H1 (cell line): Measurements from ENCODE around the gene KLHL21. TPM values are rescaled to one million over a fixed set of nuclear protein-coding genes. Genes with fewer than 3 reads are reported as not detected.

ENCODE experiments used
- CTCF ChIA-PET: fragments of 300-600 bp; sonication (Branson Sonifier 250); formaldehyde crosslinking; loops from one replicate; lab custom pipeline; 2021; ENCODE audit not compliant: partially characterized antibody; lab: Charles Lee
- POLR2A ChIA-PET: fragments of 300-600 bp; sonication (Branson Sonifier 250); formaldehyde crosslinking; loops from one replicate; lab custom pipeline; 2021; ENCODE audit warnings: inconsistent platforms; ENCODE audit not compliant: partially characterized antibody; lab: Charles Lee
- DNase-seq, 2 experiments: peaks; one replicate each; pipeline versions ENCODE4 v3.0.0 to v3.0.0-alpha.2; 2010 to 2022; ENCODE audit warnings: low spot score in 2 of 2, low read depth in 1 of 2, mixed read lengths in 1 of 2
- FAIRE-seq: peaks from 2 replicates; lab custom pipeline; 2011; peaks lifted over from hg19 to GRCh38; lab: Jason Lieb, UNC
- H2AFZ ChIP-seq: 2 replicates; pipeline ENCODE4 v1.8.1; 2012; ENCODE audit warnings: low read length, inconsistent platforms
- H2AK5ac ChIP-seq: 2 replicates; pipeline ENCODE4 v1.6.1; 2013; ENCODE audit warnings: low read depth, low read length
- H2BK120ac ChIP-seq: replicated peaks from 2 replicates; pipeline ENCODE3; 2013; ENCODE audit warnings: low read depth, low read length, inconsistent platforms
- H2BK12ac ChIP-seq: 2 replicates; pipeline ENCODE4 v1.6.1; 2013; ENCODE audit warnings: low read depth, low read length
- H2BK15ac ChIP-seq: 2 replicates; pipeline ENCODE4 v1.6.1; 2013; ENCODE audit warnings: low read length
- H2BK20ac ChIP-seq: 2 replicates; pipeline ENCODE4 v1.6.1; 2013; ENCODE audit warnings: low read length
- H2BK5ac ChIP-seq: 2 replicates; pipeline ENCODE4 v1.6.1; 2013; ENCODE audit warnings: low read depth, low read length
- H3K14ac ChIP-seq: 2 replicates; pipeline ENCODE4 v1.6.1; 2013; ENCODE audit warnings: inconsistent platforms; ENCODE audit not compliant: insufficient read length
- H3K18ac ChIP-seq: 2 replicates; pipeline ENCODE4 v1.6.1; 2013; ENCODE audit warnings: low read length; ENCODE audit errors: extremely low read depth
- H3K23ac ChIP-seq: 2 replicates; pipeline ENCODE4 v1.6.1; 2013; ENCODE audit warnings: inconsistent platforms; ENCODE audit not compliant: insufficient read length
- H3K23me2 ChIP-seq: 2 replicates; pipeline ENCODE4 v1.6.1; 2013; ENCODE audit warnings: low read depth, low read length
- H3K27ac ChIP-seq: 2 replicates; pipeline ENCODE4 v1.6.1; 2011; ENCODE audit warnings: low read depth, low read length, inconsistent platforms
- H3K27me3 ChIP-seq, 4 experiments: replicated peaks in 1 of 4; 1 replicate in 1 of 4; 2 replicates in 3 of 4; pipeline versions ENCODE4 v1.6.1 to v1.8.1; 2011 to 2013; ENCODE audit warnings: low read length in 3 of 4, mild to moderate bottlenecking in 3 of 4, inconsistent platforms in 2 of 4, mixed read lengths in 2 of 4, moderate library complexity in 1 of 4; ENCODE audit not compliant: control insufficient read depth in 3 of 4, insufficient read depth in 3 of 4; ENCODE audit errors: extremely low read depth in 1 of 4
- H3K36me3 ChIP-seq, 4 experiments: 2 replicates each; pipeline versions ENCODE4 v1.6.1 to v1.8.1; 2011 to 2013; ENCODE audit warnings: mild to moderate bottlenecking in 4 of 4, low read length in 3 of 4, moderate library complexity in 2 of 4, control low read depth in 1 of 4, inconsistent platforms in 1 of 4; ENCODE audit not compliant: insufficient read depth in 4 of 4, control insufficient read depth in 2 of 4
- H3K4ac ChIP-seq: replicated peaks from 2 replicates; pipeline ENCODE3; 2013; ENCODE audit warnings: low read length, low read depth, mixed read lengths, inconsistent platforms; ENCODE audit not compliant: insufficient read length
- H3K4me1 ChIP-seq, 4 experiments: replicated peaks in 1 of 4; 1 replicate in 1 of 4; 2 replicates in 3 of 4; pipeline versions ENCODE4 v1.6.1 to v1.8.1; 2011 to 2013; ENCODE audit warnings: low read length in 3 of 4, inconsistent platforms in 2 of 4, mixed read lengths in 1 of 4; ENCODE audit not compliant: insufficient read depth in 4 of 4, control insufficient read depth in 3 of 4
- H3K4me2 ChIP-seq, 2 experiments: 2 replicates each; pipeline versions ENCODE4 v1.6.1 to v1.8.1; 2011 to 2013; ENCODE audit warnings: low read depth in 2 of 2, low read length in 2 of 2, control low read depth in 1 of 2, inconsistent platforms in 1 of 2, mild to moderate bottlenecking in 1 of 2; ENCODE audit not compliant: insufficient read depth in 1 of 2
- H3K4me3 ChIP-seq, 4 experiments: fragments of 200-600, 300-600 bp in 1 of 4; sonication (generic), shearing (Covaris generic), sonication (Bioruptor Twin) in 1 of 4; 2 replicates each; pipeline versions ENCODE4 v1.5.1 to v1.8.1; 2011 to 2016; ENCODE audit warnings: low read length in 4 of 4, low read depth in 3 of 4, control low read depth in 2 of 4, inconsistent platforms in 2 of 4, mild to moderate bottlenecking in 2 of 4, mixed read lengths in 1 of 4, moderate library complexity in 1 of 4; ENCODE audit not compliant: insufficient read depth in 2 of 4; ENCODE audit errors: extremely low read depth in 1 of 4
- H3K56ac ChIP-seq: replicated peaks from 2 replicates; pipeline ENCODE3; 2013; ENCODE audit warnings: low read depth, mild to moderate bottlenecking, mixed read lengths, low read length, inconsistent platforms; ENCODE audit not compliant: insufficient read length
- H3K79me1 ChIP-seq: 2 replicates; pipeline ENCODE4 v1.6.1; 2013; ENCODE audit warnings: low read depth, low read length, control low read depth
- H3K79me2 ChIP-seq, 2 experiments: 2 replicates each; pipeline versions ENCODE4 v1.6.1 to v1.8.1; 2012 to 2013; ENCODE audit warnings: low read length in 2 of 2, mild to moderate bottlenecking in 2 of 2, inconsistent platforms in 1 of 2; ENCODE audit not compliant: insufficient read depth in 2 of 2, control insufficient read depth in 1 of 2
- H3K9ac ChIP-seq, 4 experiments: replicated peaks in 1 of 4; 1 replicate in 1 of 4; 2 replicates in 3 of 4; pipeline versions ENCODE4 v1.6.1 to v1.8.1; 2011 to 2013; ENCODE audit warnings: low read depth in 3 of 4, low read length in 3 of 4, control low read depth in 2 of 4, mild to moderate bottlenecking in 2 of 4, moderate library complexity in 2 of 4, inconsistent platforms in 1 of 4; ENCODE audit errors: extremely low read depth in 1 of 4
- H3K9me3 ChIP-seq, 2 experiments: 2 replicates each; pipeline versions ENCODE4 v1.6.1 to v1.8.1; 2012 to 2013; ENCODE audit warnings: mild to moderate bottlenecking in 2 of 2, moderate library complexity in 2 of 2, control low read depth in 1 of 2, inconsistent platforms in 1 of 2, low read depth in 1 of 2, low read length in 1 of 2, mixed read lengths in 1 of 2; ENCODE audit not compliant: insufficient read depth in 2 of 2
- H4K20me1 ChIP-seq, 2 experiments: replicated peaks in 1 of 2; 2 replicates each; pipeline versions ENCODE3 to v1.8.1; 2011 to 2013; ENCODE audit warnings: inconsistent platforms in 2 of 2, low read length in 2 of 2, mild to moderate bottlenecking in 1 of 2; ENCODE audit not compliant: insufficient read depth in 2 of 2, control insufficient read depth in 1 of 2
- H4K5ac ChIP-seq: 2 replicates; pipeline ENCODE4 v1.6.1; 2013; ENCODE audit warnings: low read length, low read depth, mixed read lengths, inconsistent platforms; ENCODE audit not compliant: insufficient read length
- H4K8ac ChIP-seq: 2 replicates; pipeline ENCODE4 v1.8.0; 2013; ENCODE audit warnings: mild to moderate bottlenecking, moderate library complexity, low read length, inconsistent platforms; ENCODE audit not compliant: insufficient read depth; ENCODE audit errors: extremely low read depth
- H4K91ac ChIP-seq: replicated peaks from 2 replicates; pipeline ENCODE3; 2013; ENCODE audit warnings: low read length, mixed read lengths, inconsistent platforms; ENCODE audit not compliant: insufficient read length
- BACH1 ChIP-seq: IDR thresholded peaks from 2 replicates; pipeline ENCODE4 v1.6.1; 2012; ENCODE audit warnings: low read length, improper control_type of control experiment
- BRCA1 ChIP-seq: IDR thresholded peaks from 2 replicates; pipeline ENCODE4 v1.6.1; 2012; ENCODE audit warnings: low read depth, low read length, improper control_type of control experiment
- CEBPB ChIP-seq: IDR thresholded peaks from 2 replicates; pipeline ENCODE4 v1.6.1; 2012; ENCODE audit warnings: low read depth, low read length
- EGR1 ChIP-seq: IDR thresholded peaks from 2 replicates; pipeline ENCODE4 v1.6.1; 2011; ENCODE audit warnings: low read depth, low read length, borderline replicate concordance
- HDAC2 ChIP-seq, 2 experiments: fragments of 300-600 bp in 1 of 2; sonication (generic) in 1 of 2; IDR thresholded peaks; 2 replicates each; pipeline ENCODE4 v1.6.1; 2011 to 2012; ENCODE audit warnings: low read depth in 2 of 2, low read length in 2 of 2, mild to moderate bottlenecking in 2 of 2, moderate library complexity in 2 of 2, borderline replicate concordance in 1 of 2, inconsistent platforms in 1 of 2
- POU5F1 ChIP-seq: IDR thresholded peaks from 2 replicates; pipeline ENCODE4 v1.6.1; 2011; ENCODE audit warnings: low read depth, mild to moderate bottlenecking, low read length, moderate library complexity
- TEAD4 ChIP-seq: IDR thresholded peaks from 2 replicates; pipeline ENCODE4 v1.6.1; 2012; ENCODE audit warnings: low read depth, low read length, inconsistent platforms, mixed read lengths
- WGBS, 2 experiments: shearing (Covaris generic) in 1 of 2; methylation state at CpG; one replicate each; pipeline versions ENCODE4 v1.1.6 to v1.1.7; 2013 to 2015; ENCODE audit warnings: low lambda C conversion rate in 2 of 2, mixed read lengths in 2 of 2, inconsistent platforms in 1 of 2, low coverage in 1 of 2, missing lambda C conversion rate in 1 of 2; ENCODE audit not compliant: insufficient replicate concordance in 2 of 2, insufficient coverage in 1 of 2, insufficient read length in 1 of 2; ENCODE audit errors: extremely low coverage in 1 of 2, missing lambda C conversion rate in 1 of 2; 5-methylcytosine and 5-hydroxymethylcytosine counted together
- polyA plus RNA-seq, 7 experiments: library from polyadenylated mRNA; depleted of rRNA in 3 of 7; stranded (reverse) in 5 of 7; unstranded in 2 of 7; fragments of >200 nt in 5 of 7; fragments of 200-250 nt in 2 of 7; gene quantifications; 1 replicate in 5 of 7; 2 replicates in 1 of 7; 4 replicates in 1 of 7; pipeline versions ENCODE4 v1.2.1 to v1.2.3, GENCODE V29; 2011 to 2013; ENCODE audit warnings: missing spikeins in 2 of 7, mixed read lengths in 2 of 7
- total RNA-seq: library from RNA; stranded (reverse); fragmentation: NEBNext Ultra II Directional; extraction: Animal tissue kit (Norgen Biotek cat#: 25700); gene quantifications from 2 replicates; pipeline ENCODE4 v1.2.1, GENCODE V29; 2021
- TF ChIP-seq, protein P1 (sequence below), 3 experiments: IDR thresholded peaks; 1 replicate in 2 of 3; 2 replicates in 1 of 3; pipeline versions ENCODE4 v1.5.1 to v1.6.1; 2011; ENCODE audit warnings: low read length in 3 of 3, mild to moderate bottlenecking in 3 of 3, inconsistent platforms in 2 of 3, low read depth in 1 of 3, moderate library complexity in 1 of 3; ENCODE audit not compliant: insufficient read depth in 1 of 3; ENCODE audit errors: control extremely low read depth in 1 of 3
- TF ChIP-seq, protein P2 (sequence below): IDR thresholded peaks from 2 replicates; pipeline ENCODE4 v1.6.1; 2012; ENCODE audit warnings: inconsistent platforms

KLHL21 gene
- total and polyA plus RNA-seq, 2 of the 8 experiments (the other 6 are each of a cell fraction or from before 2014, with no cell fraction given) = 11.9 to 22.3 TPM

DNA sequence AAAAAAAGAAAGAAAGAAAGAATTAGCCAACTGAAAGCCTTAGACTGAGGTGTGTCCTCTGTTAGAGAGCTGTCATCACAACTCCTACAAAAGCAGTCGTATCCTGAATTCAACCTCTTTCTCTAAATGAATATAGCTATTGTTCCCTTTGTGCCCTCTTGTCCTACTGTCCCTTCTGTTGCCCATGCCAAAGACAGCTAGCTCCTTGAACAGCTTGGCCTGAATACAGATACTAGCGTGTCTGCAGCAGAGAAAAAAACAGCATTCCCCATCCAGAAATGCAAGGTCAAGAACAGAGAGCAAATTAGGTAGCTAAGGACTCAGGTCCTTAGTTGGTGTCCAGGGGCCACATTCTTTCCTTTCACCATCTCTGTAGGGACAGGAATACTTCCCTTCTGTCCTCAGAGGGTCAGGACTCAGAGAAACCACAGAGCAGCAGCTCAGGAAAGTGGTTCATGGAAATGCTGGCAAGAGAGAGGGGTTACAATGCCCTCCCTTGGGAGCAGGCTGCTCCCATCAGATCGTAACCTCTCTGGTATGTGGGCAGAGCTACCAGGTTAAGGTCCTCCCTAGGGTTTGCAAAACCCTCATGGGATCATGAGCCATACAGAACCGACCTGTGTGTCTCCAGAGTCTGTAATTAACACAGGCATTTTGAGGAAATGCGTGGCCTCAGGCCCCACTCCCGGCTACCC lies 24.7 kb downstream of the KLHL21 start:
- H4K8ac ChIP-seq = no peak overlapping the region; the same call in 1 of the 2 replicates
- H3K79me1 ChIP-seq = peaks cover 5% of the 10 kb centered on the region
- no peak for FAIRE-seq
- no peak overlapping the region for H3K4ac ChIP-seq
- H3K18ac ChIP-seq = no peak overlapping the region
- no peak overlapping the region for H3K23ac ChIP-seq
- H2AFZ ChIP-seq = no peak overlapping the region
- 79% methylated on average over 6 of the region's 6 CpGs; no CpG with 5 or more reads in 1 of the 2 experiments for WGBS, 2 experiments
- no peak overlapping the region for H4K91ac ChIP-seq
- no peak overlapping the region for H3K4me2 ChIP-seq
- peaks cover 0 to 12% of the 10 kb centered on the region in 2 experiments for H4K20me1 ChIP-seq
- no peak overlapping the region for H2BK12ac ChIP-seq
- no peaks in the 10 kb centered on the region; a peak in 2 of 7 replicates for H3K27me3 ChIP-seq
- H3K27ac ChIP-seq = no peak overlapping the region
- ChIA-PET POLR2A (interaction anchor here (1.1 to 17.4 kb wide), 5 partner anchors 10 to 54 kb away, joined by 3 to 196 read pairs (median 6); partner anchors contain the start of genes KLHL21, NOL9 and TAS1R1), CTCF (interaction anchor here (0.6 to 5.1 kb wide), 5 partner anchors 10 to 69 kb away, joined by 3 to 19 read pairs (median 4); partner anchors contain the start of genes NOL9 and TAS1R1)
- no peak overlapping the region for H3K14ac ChIP-seq
- H4K5ac ChIP-seq = no peak overlapping the region
- H2BK20ac ChIP-seq = no peak overlapping the region
- no peak overlapping the region for H2BK5ac ChIP-seq
- H3K56ac ChIP-seq = no peak overlapping the region
- H2BK120ac ChIP-seq = no peak overlapping the region
- no peak overlapping the region for H2BK15ac ChIP-seq
- H3K9ac ChIP-seq = no peak overlapping the region
- H2AK5ac ChIP-seq = no peak overlapping the region
- H3K23me2 ChIP-seq = peaks cover 5% of the 10 kb centered on the region
- peaks cover 0 to 17% (median 15%) of the 10 kb centered on the region in 4 experiments; a peak in 6 of 7 replicates for H3K4me1 ChIP-seq
- no peak overlapping the region for H3K4me3 ChIP-seq
- no peak for DNase-seq
- H3K9me3 ChIP-seq = no peaks in the 10 kb centered on the region
- peaks cover 0 to 13% of the 10 kb centered on the region in 2 experiments; a peak in 1 of 4 replicates for H3K79me2 ChIP-seq
- H3K36me3 ChIP-seq = no peaks in the 10 kb centered on the region
- no peak for TF ChIP-seq POU5F1
- no peak for TF ChIP-seq BRCA1
- no peak for TF ChIP-seq HDAC2 (IDR thresholded peaks at IDR 0.05; ENCODE audit: borderline replicate concordance in 1 of 2, low read depth in 2 of 2, low read length in 2 of 2)
- TF ChIP-seq, protein P1, sequence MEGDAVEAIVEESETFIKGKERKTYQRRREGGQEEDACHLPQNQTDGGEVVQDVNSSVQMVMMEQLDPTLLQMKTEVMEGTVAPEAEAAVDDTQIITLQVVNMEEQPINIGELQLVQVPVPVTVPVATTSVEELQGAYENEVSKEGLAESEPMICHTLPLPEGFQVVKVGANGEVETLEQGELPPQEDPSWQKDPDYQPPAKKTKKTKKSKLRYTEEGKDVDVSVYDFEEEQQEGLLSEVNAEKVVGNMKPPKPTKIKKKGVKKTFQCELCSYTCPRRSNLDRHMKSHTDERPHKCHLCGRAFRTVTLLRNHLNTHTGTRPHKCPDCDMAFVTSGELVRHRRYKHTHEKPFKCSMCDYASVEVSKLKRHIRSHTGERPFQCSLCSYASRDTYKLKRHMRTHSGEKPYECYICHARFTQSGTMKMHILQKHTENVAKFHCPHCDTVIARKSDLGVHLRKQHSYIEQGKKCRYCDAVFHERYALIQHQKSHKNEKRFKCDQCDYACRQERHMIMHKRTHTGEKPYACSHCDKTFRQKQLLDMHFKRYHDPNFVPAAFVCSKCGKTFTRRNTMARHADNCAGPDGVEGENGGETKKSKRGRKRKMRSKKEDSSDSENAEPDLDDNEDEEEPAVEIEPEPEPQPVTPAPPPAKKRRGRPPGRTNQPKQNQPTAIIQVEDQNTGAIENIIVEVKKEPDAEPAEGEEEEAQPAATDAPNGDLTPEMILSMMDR (IDR thresholded peaks at IDR 0.05; ENCODE audit: control extremely low read depth in 1 of 3, insufficient read depth in 1 of 3, low read depth in 1 of 3, low read length in 3 of 3) = no peak
- TF ChIP-seq BACH1 = no peak
- TF ChIP-seq TEAD4 = no peak
- no peak for TF ChIP-seq CEBPB
- no peak for TF ChIP-seq EGR1
- TF ChIP-seq, protein P2, sequence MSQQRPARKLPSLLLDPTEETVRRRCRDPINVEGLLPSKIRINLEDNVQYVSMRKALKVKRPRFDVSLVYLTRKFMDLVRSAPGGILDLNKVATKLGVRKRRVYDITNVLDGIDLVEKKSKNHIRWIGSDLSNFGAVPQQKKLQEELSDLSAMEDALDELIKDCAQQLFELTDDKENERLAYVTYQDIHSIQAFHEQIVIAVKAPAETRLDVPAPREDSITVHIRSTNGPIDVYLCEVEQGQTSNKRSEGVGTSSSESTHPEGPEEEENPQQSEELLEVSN = no peak
